ENCODE results near the gene USP19. TPM values are rescaled to one million over a fixed set of nuclear protein-coding genes. Genes with fewer than 3 reads are reported as not detected.

Gene USP19
- total and polyA plus RNA-seq, 4 donors: 8.1 to 39.6 (median 27.4) TPM

DNA sequence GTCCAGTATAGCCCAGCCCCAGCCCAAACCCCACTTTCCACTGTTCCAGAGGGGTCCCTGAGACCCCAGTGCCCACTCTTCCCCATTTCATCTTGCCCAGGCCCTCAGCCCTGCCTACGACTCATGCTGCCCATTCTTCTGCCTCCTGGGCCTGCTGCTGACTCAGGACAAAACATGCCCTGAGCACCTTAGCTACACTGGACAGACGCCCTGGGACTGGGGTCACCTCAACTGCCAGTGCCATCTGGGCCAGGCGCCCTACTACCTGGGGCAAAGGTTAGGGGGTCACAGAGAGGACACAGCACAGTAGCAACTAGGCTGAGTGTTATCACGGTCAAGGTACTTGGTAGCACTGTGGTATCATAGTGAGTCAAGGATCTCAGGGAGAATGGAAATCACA lies 14.9 kb upstream of the USP19 start:
- no peaks in the 10 kb centered on the region for H3K9me3 ChIP-seq (ENCODE audit: control insufficient read depth in 4 of 4, low read length in 3 of 4)
- no peaks in the 10 kb centered on the region for H3K36me3 ChIP-seq (ENCODE audit: control insufficient read depth in 4 of 4, insufficient read depth in 3 of 4, low read depth in 1 of 4, low read length in 3 of 4)
- no peak for DNase-seq (ENCODE audit: low spot score)
- no peak overlapping the region for H3K9ac ChIP-seq (ENCODE audit: low read depth in 1 of 2, low read length in 2 of 2)
- WGBS: 40% methylated on average over 4 of the region's 4 CpGs
- no peak overlapping the region for H3K27ac ChIP-seq (ENCODE audit: low read depth in 1 of 2, low read length in 2 of 2)
- H3K4me3 ChIP-seq (ENCODE audit: low read depth in 1 of 3, low read length in 3 of 3): no peak overlapping the region
- peaks cover 2 to 51% (median 46%) of the 10 kb centered on the region in 4 donors for H3K4me1 ChIP-seq (ENCODE audit: control insufficient read depth in 4 of 4, insufficient read depth in 4 of 4, low read length in 3 of 4)
- TF ChIP-seq JUND (IDR thresholded peaks at IDR 0.05) (no peak), RXRA (IDR thresholded peaks at IDR 0.05) (peak; percentile 79 to 94), HNF4A (conservative IDR thresholded peaks at IDR 0.05) (peak; percentile 46 to 63), SP1 (IDR thresholded peaks at IDR 0.05) (peak; percentile 27)
- TF ChIP-seq, protein P1, sequence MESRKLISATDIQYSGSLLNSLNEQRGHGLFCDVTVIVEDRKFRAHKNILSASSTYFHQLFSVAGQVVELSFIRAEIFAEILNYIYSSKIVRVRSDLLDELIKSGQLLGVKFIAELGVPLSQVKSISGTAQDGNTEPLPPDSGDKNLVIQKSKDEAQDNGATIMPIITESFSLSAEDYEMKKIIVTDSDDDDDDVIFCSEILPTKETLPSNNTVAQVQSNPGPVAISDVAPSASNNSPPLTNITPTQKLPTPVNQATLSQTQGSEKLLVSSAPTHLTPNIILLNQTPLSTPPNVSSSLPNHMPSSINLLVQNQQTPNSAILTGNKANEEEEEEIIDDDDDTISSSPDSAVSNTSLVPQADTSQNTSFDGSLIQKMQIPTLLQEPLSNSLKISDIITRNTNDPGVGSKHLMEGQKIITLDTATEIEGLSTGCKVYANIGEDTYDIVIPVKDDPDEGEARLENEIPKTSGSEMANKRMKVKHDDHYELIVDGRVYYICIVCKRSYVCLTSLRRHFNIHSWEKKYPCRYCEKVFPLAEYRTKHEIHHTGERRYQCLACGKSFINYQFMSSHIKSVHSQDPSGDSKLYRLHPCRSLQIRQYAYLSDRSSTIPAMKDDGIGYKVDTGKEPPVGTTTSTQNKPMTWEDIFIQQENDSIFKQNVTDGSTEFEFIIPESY (IDR thresholded peaks at IDR 0.05): no peak
- H3K27me3 ChIP-seq (ENCODE audit: control insufficient read depth in 4 of 4, insufficient read depth in 4 of 4, low read length in 3 of 4): no peaks in the 10 kb centered on the region

DNA sequence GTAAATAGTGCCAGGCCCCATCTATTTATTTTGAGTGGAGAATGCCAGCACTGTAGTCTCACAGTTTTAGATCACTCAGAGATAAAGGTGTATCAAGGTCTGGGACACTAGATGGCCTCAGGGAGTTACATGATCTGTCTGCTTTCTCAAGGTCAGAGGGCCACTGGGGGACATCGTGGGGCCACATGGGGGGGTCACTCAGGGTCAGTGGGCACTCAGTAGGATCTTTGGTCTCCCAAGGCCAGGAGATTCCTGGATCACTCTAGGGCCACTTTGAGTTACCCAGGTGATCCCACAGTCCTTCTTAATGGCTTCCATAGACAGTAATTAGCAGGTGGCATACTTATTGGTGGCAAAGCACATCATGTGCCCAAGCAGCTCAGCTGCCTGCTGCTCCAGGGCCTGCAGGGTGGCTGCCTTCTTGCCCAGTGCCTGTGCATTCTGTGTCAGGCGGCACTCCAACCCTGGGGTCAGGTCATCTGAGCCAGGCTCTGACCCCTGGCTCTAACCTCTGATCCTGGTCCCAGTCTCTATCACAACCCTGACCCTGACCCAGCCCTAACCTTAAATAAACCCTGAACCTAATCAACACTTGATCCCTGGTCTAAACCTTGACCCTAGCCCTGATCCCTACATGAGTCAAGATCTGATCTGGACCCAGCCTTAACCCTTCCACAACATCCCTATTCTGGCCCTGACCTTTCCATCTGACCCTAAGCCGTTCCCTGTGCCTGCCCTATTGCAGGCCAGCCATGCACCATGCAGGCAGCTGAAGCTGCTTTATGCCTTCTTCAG lies 14.0 kb upstream of the USP19 start:
- Histone ChIP-seq H3K4me1 (ENCODE audit: control insufficient read depth in 4 of 4, insufficient read depth in 4 of 4, low read length in 3 of 4) (peaks cover 2 to 57% (median 51%) of the 10 kb centered on the region in 4 donors), H3K4me3 (ENCODE audit: low read depth in 1 of 3, low read length in 3 of 3) (no peak overlapping the region), H3K27me3 (ENCODE audit: control insufficient read depth in 4 of 4, insufficient read depth in 4 of 4, low read length in 3 of 4) (no peaks in the 10 kb centered on the region), H3K27ac (ENCODE audit: low read depth in 1 of 2, low read length in 2 of 2) (no peak overlapping the region), H3K9ac (ENCODE audit: low read depth in 1 of 2, low read length in 2 of 2) (no peak overlapping the region), H3K9me3 (ENCODE audit: control insufficient read depth in 4 of 4, low read length in 3 of 4) (no peaks in the 10 kb centered on the region), H3K36me3 (ENCODE audit: control insufficient read depth in 4 of 4, insufficient read depth in 3 of 4, low read depth in 1 of 4, low read length in 3 of 4) (no peaks in the 10 kb centered on the region)
- DNase-seq (ENCODE audit: low spot score): no peak
- 25% methylated on average over 3 of the region's 3 CpGs for WGBS
- TF ChIP-seq NR2F2 (IDR thresholded peaks at IDR 0.05) (peak; percentile 100), EGR1 (IDR thresholded peaks at IDR 0.05; ENCODE audit: low read depth in 2 of 2) (no peak), SP1 (IDR thresholded peaks at IDR 0.05) (peak; percentile 52), RXRA (IDR thresholded peaks at IDR 0.05) (peak; percentile 92 to 98), TAF1 (conservative IDR thresholded peaks at IDR 0.05) (no peak), HNF4A (conservative IDR thresholded peaks at IDR 0.05) (peak; percentile 89 to 96), RAD21 (IDR thresholded peaks at IDR 0.05) (no peak), HNF4G (IDR thresholded peaks at IDR 0.05) (peak; percentile 75), FOXA1 (IDR thresholded peaks at IDR 0.05) (no peak)
- TF ChIP-seq, protein P2, sequence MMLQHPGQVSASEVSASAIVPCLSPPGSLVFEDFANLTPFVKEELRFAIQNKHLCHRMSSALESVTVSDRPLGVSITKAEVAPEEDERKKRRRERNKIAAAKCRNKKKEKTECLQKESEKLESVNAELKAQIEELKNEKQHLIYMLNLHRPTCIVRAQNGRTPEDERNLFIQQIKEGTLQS (IDR thresholded peaks at IDR 0.05): no peak

DNA sequence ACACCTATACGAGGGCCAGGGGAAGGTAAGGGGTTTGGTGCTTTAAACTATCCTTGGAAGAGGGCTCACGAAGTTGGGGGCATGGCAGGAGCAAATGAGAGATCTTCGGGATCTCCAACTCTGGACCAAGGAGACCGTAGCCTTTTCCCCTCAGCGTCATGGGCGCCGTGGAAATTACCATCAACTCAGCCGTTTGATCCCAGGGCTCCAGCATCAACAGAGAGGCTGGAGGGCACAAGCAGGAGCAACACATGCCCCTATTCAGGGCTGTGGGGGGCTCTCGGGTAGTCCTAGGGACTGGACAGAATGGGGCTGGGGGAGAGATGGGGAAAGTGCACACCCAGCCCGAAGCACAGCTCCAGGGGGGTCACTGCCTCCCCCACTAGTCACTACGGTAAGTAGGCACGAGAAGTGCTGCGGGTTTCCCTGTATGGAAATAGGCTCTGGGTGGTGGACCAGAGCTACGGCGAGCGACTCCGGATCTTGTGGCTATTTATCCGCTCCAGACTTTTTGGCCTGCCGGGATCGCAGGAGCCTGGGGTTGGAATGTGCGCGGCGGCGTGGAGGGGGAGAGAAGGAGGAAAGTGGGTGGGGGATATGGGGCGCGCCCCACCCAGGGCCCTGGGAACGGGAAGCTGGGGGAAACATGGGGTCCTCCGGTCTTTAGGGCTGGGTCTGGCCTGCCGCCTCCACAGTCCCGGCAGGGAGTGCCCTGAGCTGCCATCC lies 12.8 kb upstream of the USP19 start:
- peak overlapping the region; percentile 35 to 58 for H3K9ac ChIP-seq (ENCODE audit: low read depth in 1 of 2, low read length in 2 of 2)
- H3K4me3 ChIP-seq (ENCODE audit: low read depth in 1 of 3, low read length in 3 of 3): peak overlapping the region; percentile 59 to 93 (median 69)
- peaks cover 2 to 57% (median 51%) of the 10 kb centered on the region in 4 donors for H3K4me1 ChIP-seq (ENCODE audit: control insufficient read depth in 4 of 4, insufficient read depth in 4 of 4, low read length in 3 of 4)
- H3K27ac ChIP-seq (ENCODE audit: low read depth in 1 of 2, low read length in 2 of 2): peak overlapping the region; percentile 52 to 60
- H3K36me3 ChIP-seq (ENCODE audit: control insufficient read depth in 4 of 4, insufficient read depth in 3 of 4, low read depth in 1 of 4, low read length in 3 of 4): peaks cover 0 to 6% (median 0%) of the 10 kb centered on the region in 4 donors
- H3K27me3 ChIP-seq (ENCODE audit: control insufficient read depth in 4 of 4, insufficient read depth in 4 of 4, low read length in 3 of 4): no peaks in the 10 kb centered on the region
- WGBS: 4% methylated on average over 30 of the region's 30 CpGs
- no peaks in the 10 kb centered on the region for H3K9me3 ChIP-seq (ENCODE audit: control insufficient read depth in 4 of 4, low read length in 3 of 4)
- peak; percentile 70 for DNase-seq (ENCODE audit: low spot score)
- peak in 1 of 2 donors; percentile 25 for TF ChIP-seq EGR1 (IDR thresholded peaks at IDR 0.05; ENCODE audit: low read depth in 2 of 2)
- TF ChIP-seq, protein P1 (IDR thresholded peaks at IDR 0.05): no peak
- TF ChIP-seq, protein P2 (IDR thresholded peaks at IDR 0.05): no peak
- TF ChIP-seq FOXA1 (IDR thresholded peaks at IDR 0.05): no peak
- peak in 1 of 2 donors; percentile 21 for TF ChIP-seq RAD21 (IDR thresholded peaks at IDR 0.05)
- TF ChIP-seq HNF4A (conservative IDR thresholded peaks at IDR 0.05): peak; percentile 30 to 38
- no peak for TF ChIP-seq JUND (IDR thresholded peaks at IDR 0.05)
- TF ChIP-seq, protein P3, sequence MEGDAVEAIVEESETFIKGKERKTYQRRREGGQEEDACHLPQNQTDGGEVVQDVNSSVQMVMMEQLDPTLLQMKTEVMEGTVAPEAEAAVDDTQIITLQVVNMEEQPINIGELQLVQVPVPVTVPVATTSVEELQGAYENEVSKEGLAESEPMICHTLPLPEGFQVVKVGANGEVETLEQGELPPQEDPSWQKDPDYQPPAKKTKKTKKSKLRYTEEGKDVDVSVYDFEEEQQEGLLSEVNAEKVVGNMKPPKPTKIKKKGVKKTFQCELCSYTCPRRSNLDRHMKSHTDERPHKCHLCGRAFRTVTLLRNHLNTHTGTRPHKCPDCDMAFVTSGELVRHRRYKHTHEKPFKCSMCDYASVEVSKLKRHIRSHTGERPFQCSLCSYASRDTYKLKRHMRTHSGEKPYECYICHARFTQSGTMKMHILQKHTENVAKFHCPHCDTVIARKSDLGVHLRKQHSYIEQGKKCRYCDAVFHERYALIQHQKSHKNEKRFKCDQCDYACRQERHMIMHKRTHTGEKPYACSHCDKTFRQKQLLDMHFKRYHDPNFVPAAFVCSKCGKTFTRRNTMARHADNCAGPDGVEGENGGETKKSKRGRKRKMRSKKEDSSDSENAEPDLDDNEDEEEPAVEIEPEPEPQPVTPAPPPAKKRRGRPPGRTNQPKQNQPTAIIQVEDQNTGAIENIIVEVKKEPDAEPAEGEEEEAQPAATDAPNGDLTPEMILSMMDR (IDR thresholded peaks at IDR 0.05; ENCODE audit: low read depth, low read length, missing input control): no peak
- peak; percentile 67 for TF ChIP-seq NR2F2 (IDR thresholded peaks at IDR 0.05)
- TF ChIP-seq RXRA (IDR thresholded peaks at IDR 0.05): peak; percentile 28 to 40
- TF ChIP-seq SP1 (IDR thresholded peaks at IDR 0.05): peak; percentile 39
- TF ChIP-seq HNF4G (IDR thresholded peaks at IDR 0.05): no peak
- peak in 1 of 2 donors; percentile 4 for TF ChIP-seq GABPA (IDR thresholded peaks at IDR 0.05 in 1 of 2, conservative IDR thresholded peaks at IDR 0.05 in 1 of 2)
